K562 (cell line): Measurements from ENCODE around the gene DCUN1D2. TPM values are rescaled to one million over a fixed set of nuclear protein-coding genes. Genes with fewer than 3 reads are reported as not detected.

Experiments used
- BCOR ChIP-seq: fragments of 450-650 bp; IDR thresholded peaks from 2 replicates; pipeline ENCODE4 v1.6.1; 2016
- HDAC2 ChIP-seq: fragments of 450-650 bp; IDR thresholded peaks from 2 replicates; pipeline ENCODE4 v1.6.1; 2016; ENCODE audit warnings: mild to moderate bottlenecking
- MCM3 ChIP-seq: fragments of 450-650 bp; IDR thresholded peaks from 2 replicates; pipeline ENCODE4 v1.6.1; 2016
- ZFP30 ChIP-seq: fragments of 250-450 bp; sonication (Bioruptor Pico); IDR thresholded peaks from 2 replicates; pipeline ENCODE4 v1.8.0; 2022; ENCODE audit warnings: moderate library complexity, mild to moderate bottlenecking, inconsistent platforms, borderline replicate concordance
- ZNF184 ChIP-seq: sonication (generic); formaldehyde crosslinking; IDR thresholded peaks from 2 replicates; pipeline ENCODE4 v1.5.0; 2020; ENCODE audit warnings: missing genetic modification reagents
- ZNF354B ChIP-seq: fragments of 250-450 bp; sonication (Bioruptor Pico); IDR thresholded peaks from 2 replicates; pipeline ENCODE4 v1.4.0; 2020
- polyA plus RNA-seq, 8 experiments: library from polyadenylated mRNA; depleted of rRNA in 4 of 8; stranded (reverse) in 5 of 8; unstranded in 3 of 8; fragments of >200 nt; fragmentation: Nextera tagmentation in 2 of 8; fragmentation: Illumina TruSeq in 1 of 8; extraction: Ambion mirVana in 2 of 8; extraction: Trizol in 1 of 8; gene quantifications; 2 replicates each; pipeline versions ENCODE4 v1.2.1 to v1.2.3, GENCODE V29; 2011 to 2014; ENCODE audit warnings: inconsistent platforms in 1 of 8, missing spikeins in 1 of 8
- total RNA-seq, 7 experiments: library from RNA; depleted of rRNA in 6 of 7; stranded (reverse); fragments of >200 nt in 6 of 7; fragmentation: Illumina TruSeq in 2 of 7; extraction: Trizol in 2 of 7; gene quantifications; 2 replicates each; pipeline versions ENCODE4 v1.2.1 to v1.2.3, GENCODE V29; 2011 to 2021; ENCODE audit warnings: low replicate concordance in 1 of 7
- TF ChIP-seq, protein P1 (sequence below): IDR thresholded peaks from 2 replicates; pipeline ENCODE4 v1.6.1; 2016; ENCODE audit warnings: missing genetic modification characterization, missing compliant biosample characterization
- TF ChIP-seq, protein P2 (sequence below), 2 experiments: IDR thresholded peaks; 2 replicates each; pipeline ENCODE4 v1.6.1; 2011; ENCODE audit warnings: borderline replicate concordance in 1 of 2, control low read depth in 1 of 2, low read depth in 1 of 2, low read length in 1 of 2, mild to moderate bottlenecking in 1 of 2, mixed read lengths in 1 of 2, moderate library complexity in 1 of 2; ENCODE audit not compliant: insufficient read depth in 1 of 2, insufficient read length in 1 of 2, poor library complexity in 1 of 2, severe bottlenecking in 1 of 2; ENCODE audit errors: extremely low read depth in 1 of 2
- TF ChIP-seq, protein P3 (sequence below): sonication (generic); formaldehyde crosslinking; IDR thresholded peaks from 2 replicates; pipeline ENCODE4 v1.8.0; 2022; ENCODE audit warnings: mild to moderate bottlenecking, missing genetic modification reagents
- TF ChIP-seq, protein P4 (sequence below): fragments of 450-650 bp; IDR thresholded peaks from 2 replicates; pipeline ENCODE4 v1.6.1; 2018; ENCODE audit warnings: mild to moderate bottlenecking, low read depth; ENCODE audit not compliant: partially characterized antibody
- TF ChIP-seq, protein P5 (sequence below): sonication (generic); formaldehyde crosslinking; IDR thresholded peaks from 2 replicates; pipeline ENCODE4 v1.9.0; 2022; ENCODE audit warnings: mild to moderate bottlenecking, missing genetic modification reagents

DCUN1D2 gene
- total and polyA plus RNA-seq, 9 of the 15 experiments (the other 6 are each of a cell fraction or from before 2014, with no cell fraction given), result 2.1 to 16.8 (median 11.1) TPM

DNA sequence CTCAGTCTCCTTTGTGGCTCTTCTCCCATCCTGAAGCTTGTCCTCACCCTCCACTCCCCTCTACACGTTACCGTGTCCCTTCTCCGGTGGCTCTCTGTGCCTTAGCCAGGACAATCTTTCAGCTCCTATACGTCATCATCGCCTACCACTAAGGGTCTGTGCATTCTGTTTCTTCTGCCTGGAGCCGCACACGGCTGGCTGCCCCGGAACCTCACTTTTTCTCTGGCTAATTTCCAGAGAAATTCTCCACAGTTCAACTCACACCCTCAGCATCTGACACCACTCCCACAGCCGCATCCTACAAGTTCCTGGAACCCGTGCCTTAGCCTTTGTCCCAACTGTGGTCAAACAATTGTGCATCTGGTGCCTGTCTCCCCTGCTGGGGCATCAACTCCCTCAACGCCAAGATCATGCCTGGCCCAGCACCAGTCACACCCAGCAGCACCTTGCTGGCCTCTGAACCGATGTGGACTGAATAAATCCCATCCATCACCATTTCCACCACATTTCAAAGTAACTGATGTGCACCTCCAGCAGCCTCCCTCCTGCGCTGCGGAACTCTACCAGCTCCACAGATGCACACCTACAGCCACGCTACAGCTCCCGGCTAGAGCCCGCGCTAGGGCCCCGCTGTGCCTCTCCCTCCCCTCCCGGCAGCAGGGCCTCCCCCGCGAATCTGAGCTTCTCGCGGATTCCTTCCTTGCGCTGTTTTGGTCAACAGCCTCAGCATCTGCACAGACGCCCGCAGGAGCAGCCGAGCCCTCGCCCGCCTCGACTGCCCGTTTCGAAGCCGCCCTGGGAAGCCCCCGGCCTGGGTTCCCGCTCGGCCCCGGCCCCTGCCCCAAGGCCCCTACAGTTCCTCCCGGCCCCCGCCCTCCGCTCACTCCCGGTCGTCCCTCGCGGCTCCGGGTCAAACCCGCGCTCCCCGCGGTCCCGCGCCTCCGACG lies 689 bp downstream of the DCUN1D2 start (continued):
- TF ChIP-seq, protein P1, sequence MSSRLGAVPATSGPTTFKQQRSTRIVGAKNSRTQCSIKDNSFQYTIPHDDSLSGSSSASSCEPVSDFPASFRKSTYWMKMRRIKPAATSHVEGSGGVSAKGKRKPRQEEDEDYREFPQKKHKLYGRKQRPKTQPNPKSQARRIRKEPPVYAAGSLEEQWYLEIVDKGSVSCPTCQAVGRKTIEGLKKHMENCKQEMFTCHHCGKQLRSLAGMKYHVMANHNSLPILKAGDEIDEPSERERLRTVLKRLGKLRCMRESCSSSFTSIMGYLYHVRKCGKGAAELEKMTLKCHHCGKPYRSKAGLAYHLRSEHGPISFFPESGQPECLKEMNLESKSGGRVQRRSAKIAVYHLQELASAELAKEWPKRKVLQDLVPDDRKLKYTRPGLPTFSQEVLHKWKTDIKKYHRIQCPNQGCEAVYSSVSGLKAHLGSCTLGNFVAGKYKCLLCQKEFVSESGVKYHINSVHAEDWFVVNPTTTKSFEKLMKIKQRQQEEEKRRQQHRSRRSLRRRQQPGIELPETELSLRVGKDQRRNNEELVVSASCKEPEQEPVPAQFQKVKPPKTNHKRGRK (tag), result no peak
- TF ChIP-seq, protein P2, sequence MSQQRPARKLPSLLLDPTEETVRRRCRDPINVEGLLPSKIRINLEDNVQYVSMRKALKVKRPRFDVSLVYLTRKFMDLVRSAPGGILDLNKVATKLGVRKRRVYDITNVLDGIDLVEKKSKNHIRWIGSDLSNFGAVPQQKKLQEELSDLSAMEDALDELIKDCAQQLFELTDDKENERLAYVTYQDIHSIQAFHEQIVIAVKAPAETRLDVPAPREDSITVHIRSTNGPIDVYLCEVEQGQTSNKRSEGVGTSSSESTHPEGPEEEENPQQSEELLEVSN (IDR thresholded peaks at IDR 0.05; ENCODE audit: borderline replicate concordance in 1 of 2, extremely low read depth in 1 of 2, insufficient read depth in 1 of 2, insufficient read length in 1 of 2, low read depth in 1 of 2, low read length in 1 of 2, poor library complexity in 1 of 2, severe bottlenecking in 1 of 2), result peak in 1 of 2 experiments; percentile 83
- TF ChIP-seq ZNF354B (CRISPR knock-in tag), result no peak
- 0 out of 2 replicates have a peak, but pooled peaks have one; percentile 9 for TF ChIP-seq HDAC2
- TF ChIP-seq BCOR, result no peak
- TF ChIP-seq ZNF184, result no peak
- TF ChIP-seq, protein P3, sequence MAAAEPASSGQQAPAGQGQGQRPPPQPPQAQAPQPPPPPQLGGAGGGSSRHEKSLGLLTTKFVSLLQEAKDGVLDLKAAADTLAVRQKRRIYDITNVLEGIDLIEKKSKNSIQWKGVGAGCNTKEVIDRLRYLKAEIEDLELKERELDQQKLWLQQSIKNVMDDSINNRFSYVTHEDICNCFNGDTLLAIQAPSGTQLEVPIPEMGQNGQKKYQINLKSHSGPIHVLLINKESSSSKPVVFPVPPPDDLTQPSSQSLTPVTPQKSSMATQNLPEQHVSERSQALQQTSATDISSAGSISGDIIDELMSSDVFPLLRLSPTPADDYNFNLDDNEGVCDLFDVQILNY (CRISPR knock-in tag), result no peak
- no peak for TF ChIP-seq ZFP30 (CRISPR knock-in tag)
- no peak for TF ChIP-seq MCM3
- TF ChIP-seq, protein P4, sequence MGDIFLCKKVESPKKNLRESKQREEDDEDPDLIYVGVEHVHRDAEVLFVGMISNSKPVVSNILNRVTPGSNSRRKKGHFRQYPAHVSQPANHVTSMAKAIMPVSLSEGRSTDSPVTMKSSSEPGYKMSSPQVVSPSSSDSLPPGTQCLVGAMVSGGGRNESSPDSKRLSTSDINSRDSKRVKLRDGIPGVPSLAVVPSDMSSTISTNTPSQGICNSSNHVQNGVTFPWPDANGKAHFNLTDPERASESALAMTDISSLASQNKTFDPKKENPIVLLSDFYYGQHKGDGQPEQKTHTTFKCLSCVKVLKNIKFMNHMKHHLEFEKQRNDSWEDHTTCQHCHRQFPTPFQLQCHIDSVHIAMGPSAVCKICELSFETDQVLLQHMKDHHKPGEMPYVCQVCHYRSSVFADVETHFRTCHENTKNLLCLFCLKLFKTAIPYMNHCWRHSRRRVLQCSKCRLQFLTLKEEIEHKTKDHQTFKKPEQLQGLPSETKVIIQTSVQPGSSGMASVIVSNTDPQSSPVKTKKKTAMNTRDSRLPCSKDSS, result no peak
- TF ChIP-seq, protein P5, sequence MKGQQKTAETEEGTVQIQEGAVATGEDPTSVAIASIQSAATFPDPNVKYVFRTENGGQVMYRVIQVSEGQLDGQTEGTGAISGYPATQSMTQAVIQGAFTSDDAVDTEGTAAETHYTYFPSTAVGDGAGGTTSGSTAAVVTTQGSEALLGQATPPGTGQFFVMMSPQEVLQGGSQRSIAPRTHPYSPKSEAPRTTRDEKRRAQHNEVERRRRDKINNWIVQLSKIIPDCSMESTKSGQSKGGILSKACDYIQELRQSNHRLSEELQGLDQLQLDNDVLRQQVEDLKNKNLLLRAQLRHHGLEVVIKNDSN, result no peak
